ENCODE measurements around the gene YTHDC1. TPM values are rescaled to one million over a fixed set of nuclear protein-coding genes. Genes with fewer than 3 reads are reported as not detected.

Gene YTHDC1
- total RNA-seq, 1 experiment from 2014 or later = 68.9 TPM

DNA sequence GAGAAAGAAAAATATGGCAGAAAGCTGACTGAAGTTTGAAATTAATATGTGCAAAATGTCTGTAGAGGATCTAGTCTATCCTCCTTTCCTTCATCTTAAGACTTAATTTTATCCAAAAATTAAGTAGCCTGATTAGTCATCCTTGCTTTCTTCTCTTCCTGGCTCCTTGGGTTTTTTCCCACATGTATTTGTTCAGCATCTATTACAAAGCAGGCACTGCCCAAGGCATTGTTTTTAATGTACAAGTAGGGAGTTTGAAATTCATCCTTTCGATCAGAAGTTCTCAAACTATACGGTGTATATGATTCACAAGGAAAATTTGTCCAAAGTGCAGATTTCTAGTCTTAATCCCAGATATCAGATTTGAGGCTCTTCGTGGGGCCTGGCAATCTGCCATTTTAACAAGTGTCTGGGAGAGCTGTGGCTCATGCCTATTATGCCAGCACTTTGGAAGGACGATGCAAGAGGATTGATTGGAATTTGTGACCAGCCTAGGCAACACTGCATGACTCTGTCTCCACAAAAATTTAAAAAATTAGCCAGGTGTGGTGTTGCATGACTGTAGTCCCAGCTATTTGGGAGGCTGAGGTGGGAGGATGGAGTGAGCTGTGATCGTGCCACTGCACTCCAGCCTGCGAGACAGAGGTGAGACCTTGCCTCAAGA, 19.4 kb upstream of the YTHDC1 start:
- H3K9ac ChIP-seq (ENCODE audit: low read length) = 0 out of 2 replicates have a peak overlapping the region, but pooled peaks have one; percentile 32
- peaks cover 6 to 27% of the 10 kb centered on the region in 2 experiments for H3K4me1 ChIP-seq (ENCODE audit: control insufficient read depth in 1 of 2, insufficient read depth in 2 of 2, low read length in 2 of 2)
- POLR2A ChIA-PET = no interaction called here
- CTCF ChIA-PET = no interaction called here
- no peaks in the 10 kb centered on the region for H3K36me3 ChIP-seq (ENCODE audit: control insufficient read depth in 1 of 2, insufficient read depth in 2 of 2, low read length in 2 of 2)
- TF ChIP-seq SRF (IDR thresholded peaks at IDR 0.05; ENCODE audit: low read depth) (no peak), CEBPB (IDR thresholded peaks at IDR 0.05; ENCODE audit: low read depth) (peak; percentile 7; the same call in 1 of the 2 replicates), EZH2phosphoT487 (IDR thresholded peaks at IDR 0.05; ENCODE audit: borderline replicate concordance) (no peak)
- TF ChIP-seq, protein P1, sequence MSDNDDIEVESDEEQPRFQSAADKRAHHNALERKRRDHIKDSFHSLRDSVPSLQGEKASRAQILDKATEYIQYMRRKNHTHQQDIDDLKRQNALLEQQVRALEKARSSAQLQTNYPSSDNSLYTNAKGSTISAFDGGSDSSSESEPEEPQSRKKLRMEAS (IDR thresholded peaks at IDR 0.05) = 0 out of 2 replicates have a peak, but pooled peaks have one; percentile 6
- H3K79me2 ChIP-seq (ENCODE audit: insufficient read depth, low read length) = no peaks in the 10 kb centered on the region
- H3K4me3 ChIP-seq (replicated peaks in 1 of 2; ENCODE audit: low read depth in 1 of 2, low read length in 2 of 2) = peak overlapping the region in 1 of 2 experiments; percentile 14; a peak in 2 of 4 replicates
- H3K27me3 ChIP-seq (ENCODE audit: insufficient read depth, low read length) = no peaks in the 10 kb centered on the region
- H3K4me2 ChIP-seq (ENCODE audit: low read length) = peak overlapping the region; percentile 45
- peak overlapping the region; percentile 76 for H2AFZ ChIP-seq (ENCODE audit: low read depth, low read length, poor library complexity, severe bottlenecking)
- intact Hi-C loops (cut with micrococcal nuclease) = no loop called here
- no peaks in the 10 kb centered on the region for H3K9me2 ChIP-seq (ENCODE audit: insufficient read depth)
- ATAC-seq (peak; percentile 86), DNase-seq (ENCODE audit: low read depth, low spot score) (peak; percentile 32)
- RAD21 ChIA-PET (ENCODE audit: low non-redundant PET in 1 of 2, low total read pairs in 2 of 2, uncharacterized antibody in 2 of 2, unreplicated experiment in 2 of 2) = no interaction called here
- peak overlapping the region; percentile 2; the same call in 1 of the 2 replicates for H3K27ac ChIP-seq (ENCODE audit: low read depth, low read length)
- BruUV-seq (replicated peaks) = no TSS peak
- no peaks in the 10 kb centered on the region for H3K9me3 ChIP-seq (ENCODE audit: control insufficient read depth in 1 of 2, insufficient read depth in 1 of 2, low read depth in 1 of 2, low read length in 2 of 2)
- H4K20me1 ChIP-seq (ENCODE audit: insufficient read depth) = no peaks in the 10 kb centered on the region

DNA sequence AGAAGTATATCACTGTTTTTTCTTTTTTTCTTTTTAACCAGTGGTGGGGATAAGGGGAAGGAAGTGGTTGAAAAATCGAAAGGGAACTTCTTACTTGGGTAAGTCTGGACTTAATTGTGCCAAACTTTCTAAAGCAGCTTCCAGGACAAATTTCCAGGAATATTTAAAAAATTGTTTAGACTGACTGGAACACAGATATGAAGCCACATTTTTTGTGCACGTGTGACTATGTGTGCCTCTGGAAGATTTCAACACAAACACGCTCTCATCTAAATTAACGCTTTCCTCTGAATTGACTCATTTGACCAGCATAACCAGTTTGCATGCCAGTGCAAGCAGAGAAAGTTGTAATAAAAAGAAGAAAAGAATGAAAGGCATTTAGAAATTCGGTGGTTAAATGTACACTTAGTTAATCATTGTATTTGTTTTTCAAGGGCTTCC, 18.8 kb upstream of the YTHDC1 start:
- Histone ChIP-seq H3K27ac (ENCODE audit: low read depth, low read length) (no peak overlapping the region; the same call in 1 of the 2 replicates), H3K9ac (ENCODE audit: low read length) (peak overlapping the region; percentile 32), H4K20me1 (ENCODE audit: insufficient read depth) (no peaks in the 10 kb centered on the region), H3K36me3 (ENCODE audit: control insufficient read depth in 1 of 2, insufficient read depth in 2 of 2, low read length in 2 of 2) (no peaks in the 10 kb centered on the region), H3K79me2 (ENCODE audit: insufficient read depth, low read length) (no peaks in the 10 kb centered on the region), H3K9me3 (ENCODE audit: control insufficient read depth in 1 of 2, insufficient read depth in 1 of 2, low read depth in 1 of 2, low read length in 2 of 2) (no peaks in the 10 kb centered on the region), H3K9me2 (ENCODE audit: insufficient read depth) (no peaks in the 10 kb centered on the region), H3K4me1 (ENCODE audit: control insufficient read depth in 1 of 2, insufficient read depth in 2 of 2, low read length in 2 of 2) (peaks cover 6 to 27% of the 10 kb centered on the region in 2 experiments), H3K27me3 (ENCODE audit: insufficient read depth, low read length) (no peaks in the 10 kb centered on the region), H3K4me2 (ENCODE audit: low read length) (peak overlapping the region; percentile 45), H2AFZ (ENCODE audit: low read depth, low read length, poor library complexity, severe bottlenecking) (peak overlapping the region; percentile 76), H3K4me3 (replicated peaks in 1 of 2; ENCODE audit: low read depth in 1 of 2, low read length in 2 of 2) (peak overlapping the region in 1 of 2 experiments; percentile 14; a peak in 2 of 4 replicates)
- RAD21 ChIA-PET (ENCODE audit: low non-redundant PET in 1 of 2, low total read pairs in 2 of 2, uncharacterized antibody in 2 of 2, unreplicated experiment in 2 of 2) = no interaction called here
- POLR2A ChIA-PET = no interaction called here
- DNase-seq (ENCODE audit: low read depth, low spot score) (no peak), ATAC-seq (no peak)
- TF ChIP-seq, protein P2, sequence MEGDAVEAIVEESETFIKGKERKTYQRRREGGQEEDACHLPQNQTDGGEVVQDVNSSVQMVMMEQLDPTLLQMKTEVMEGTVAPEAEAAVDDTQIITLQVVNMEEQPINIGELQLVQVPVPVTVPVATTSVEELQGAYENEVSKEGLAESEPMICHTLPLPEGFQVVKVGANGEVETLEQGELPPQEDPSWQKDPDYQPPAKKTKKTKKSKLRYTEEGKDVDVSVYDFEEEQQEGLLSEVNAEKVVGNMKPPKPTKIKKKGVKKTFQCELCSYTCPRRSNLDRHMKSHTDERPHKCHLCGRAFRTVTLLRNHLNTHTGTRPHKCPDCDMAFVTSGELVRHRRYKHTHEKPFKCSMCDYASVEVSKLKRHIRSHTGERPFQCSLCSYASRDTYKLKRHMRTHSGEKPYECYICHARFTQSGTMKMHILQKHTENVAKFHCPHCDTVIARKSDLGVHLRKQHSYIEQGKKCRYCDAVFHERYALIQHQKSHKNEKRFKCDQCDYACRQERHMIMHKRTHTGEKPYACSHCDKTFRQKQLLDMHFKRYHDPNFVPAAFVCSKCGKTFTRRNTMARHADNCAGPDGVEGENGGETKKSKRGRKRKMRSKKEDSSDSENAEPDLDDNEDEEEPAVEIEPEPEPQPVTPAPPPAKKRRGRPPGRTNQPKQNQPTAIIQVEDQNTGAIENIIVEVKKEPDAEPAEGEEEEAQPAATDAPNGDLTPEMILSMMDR (IDR thresholded peaks at IDR 0.05 in 2 of 3, conservative IDR thresholded peaks at IDR 0.05 in 1 of 3; ENCODE audit: borderline replicate concordance in 1 of 3, insufficient read depth in 1 of 3, low read depth in 2 of 3, low read length in 2 of 3) = no peak
- TF ChIP-seq SRF (IDR thresholded peaks at IDR 0.05; ENCODE audit: low read depth) (no peak), CEBPB (IDR thresholded peaks at IDR 0.05; ENCODE audit: low read depth) (peak; percentile 21; the same call in 1 of the 2 replicates), YY1 (IDR thresholded peaks at IDR 0.05; ENCODE audit: extremely low read depth, insufficient replicate concordance, low read depth, low read length) (no peak)
- BruUV-seq (replicated peaks) = no TSS peak
- intact Hi-C loops (cut with micrococcal nuclease) = no loop called here
- CTCF ChIA-PET = no interaction called here

Measured in HCT116 (cell line).